DOHH2 (cell line): ENCODE data around the gene MACROD2.

Experiments used
- H3F3A ChIP-seq: fragments of 200-600 bp; sonication (generic), shearing (Covaris generic); 2 replicates; pipeline ENCODE4 v1.6.0; 2016; ENCODE audit warnings: antibody characterized with exemption, mild to moderate bottlenecking; ENCODE audit not compliant: control insufficient read depth, insufficient read depth
- H3K27ac ChIP-seq: fragments of 200-600 bp; sonication (generic); 2 replicates; pipeline ENCODE4 v1.5.1; 2014; ENCODE audit warnings: low read depth, mild to moderate bottlenecking, low read length, moderate library complexity
- H3K27me3 ChIP-seq: fragments of 200-600 bp; sonication (generic); 2 replicates; pipeline ENCODE4 v1.6.1; 2014; ENCODE audit warnings: mild to moderate bottlenecking, low read length, mixed read lengths; ENCODE audit not compliant: control insufficient read depth
- H3K36me3 ChIP-seq: fragments of 200-600 bp; sonication (generic); 2 replicates; pipeline ENCODE4 v1.6.1; 2014; ENCODE audit warnings: mild to moderate bottlenecking, low read length, moderate library complexity, mixed read lengths; ENCODE audit not compliant: control insufficient read depth
- H3K4me1 ChIP-seq: fragments of 200-600 bp; sonication (generic); 2 replicates; pipeline ENCODE4 v1.6.1; 2014; ENCODE audit warnings: mild to moderate bottlenecking, low read length, mixed read lengths; ENCODE audit not compliant: control insufficient read depth
- H3K4me2 ChIP-seq: fragments of 200-600 bp; sonication (generic); 2 replicates; pipeline ENCODE4 v1.6.0; 2014; ENCODE audit warnings: mild to moderate bottlenecking, low read length, moderate library complexity
- H3K4me3 ChIP-seq: fragments of 200-600 bp; sonication (generic); 2 replicates; pipeline ENCODE4 v1.5.1; 2014; ENCODE audit warnings: mild to moderate bottlenecking, low read length, mixed read lengths
- H3K79me2 ChIP-seq: fragments of 200-600 bp; sonication (generic); 2 replicates; pipeline ENCODE4 v1.6.1; 2014; ENCODE audit warnings: mild to moderate bottlenecking, low read length, mixed read lengths; ENCODE audit not compliant: control insufficient read depth
- H3K9me2 ChIP-seq: fragments of 200-600 bp; sonication (generic); replicated peaks from 2 replicates; pipeline ENCODE4 v1.6.1; 2014; ENCODE audit warnings: mild to moderate bottlenecking, low read length, mixed read lengths; ENCODE audit not compliant: control insufficient read depth
- H3K9me3 ChIP-seq: fragments of 200-600 bp; sonication (generic); 2 replicates; pipeline ENCODE4 v1.6.1; 2014; ENCODE audit warnings: antibody characterized with exemption, low read length, mixed read lengths; ENCODE audit not compliant: control insufficient read depth, insufficient read depth
- H4K20me1 ChIP-seq: fragments of 200-600 bp; sonication (generic); 2 replicates; pipeline ENCODE4 v1.6.0; 2014; ENCODE audit warnings: low read depth, mild to moderate bottlenecking, antibody characterized with exemption, low read length, moderate library complexity; ENCODE audit not compliant: control insufficient read depth, insufficient read depth
- EZH2phosphoT487 ChIP-seq: fragments of 200-600 bp; sonication (generic); IDR thresholded peaks from 2 replicates; pipeline ENCODE4 v1.6.1; 2017; ENCODE audit warnings: borderline replicate concordance, mild to moderate bottlenecking, antibody characterized with exemption, low read length, moderate library complexity, mixed read lengths
- TF ChIP-seq, protein P1 (sequence below): fragments of 200-600 bp; sonication (generic); IDR thresholded peaks from one replicate; pipeline ENCODE4 v1.5.1; 2014; ENCODE audit warnings: antibody characterized with exemption, mild to moderate bottlenecking, low read depth, low read length; ENCODE audit not compliant: poor library complexity, severe bottlenecking

MACROD2 gene

GRCh38 chr20:15561070-15561569, 1565.8 kb downstream of the MACROD2 start:
- Histone ChIP-seq H3K27me3 (no peaks in the 10 kb centered on the region), H3K79me2 (no peaks in the 10 kb centered on the region), H3K4me3 (no peak overlapping the region), H4K20me1 (no peaks in the 10 kb centered on the region), H3K4me2 (no peak overlapping the region), H3K9me2 (no peaks in the 10 kb centered on the region), H3K27ac (no peak overlapping the region), H3F3A (no peaks in the 10 kb centered on the region), H3K36me3 (no peaks in the 10 kb centered on the region), H3K4me1 (peaks cover 7% of the 10 kb centered on the region), H3K9me3 (no peaks in the 10 kb centered on the region)
- TF ChIP-seq EZH2phosphoT487: no peak
- TF ChIP-seq, protein P1, sequence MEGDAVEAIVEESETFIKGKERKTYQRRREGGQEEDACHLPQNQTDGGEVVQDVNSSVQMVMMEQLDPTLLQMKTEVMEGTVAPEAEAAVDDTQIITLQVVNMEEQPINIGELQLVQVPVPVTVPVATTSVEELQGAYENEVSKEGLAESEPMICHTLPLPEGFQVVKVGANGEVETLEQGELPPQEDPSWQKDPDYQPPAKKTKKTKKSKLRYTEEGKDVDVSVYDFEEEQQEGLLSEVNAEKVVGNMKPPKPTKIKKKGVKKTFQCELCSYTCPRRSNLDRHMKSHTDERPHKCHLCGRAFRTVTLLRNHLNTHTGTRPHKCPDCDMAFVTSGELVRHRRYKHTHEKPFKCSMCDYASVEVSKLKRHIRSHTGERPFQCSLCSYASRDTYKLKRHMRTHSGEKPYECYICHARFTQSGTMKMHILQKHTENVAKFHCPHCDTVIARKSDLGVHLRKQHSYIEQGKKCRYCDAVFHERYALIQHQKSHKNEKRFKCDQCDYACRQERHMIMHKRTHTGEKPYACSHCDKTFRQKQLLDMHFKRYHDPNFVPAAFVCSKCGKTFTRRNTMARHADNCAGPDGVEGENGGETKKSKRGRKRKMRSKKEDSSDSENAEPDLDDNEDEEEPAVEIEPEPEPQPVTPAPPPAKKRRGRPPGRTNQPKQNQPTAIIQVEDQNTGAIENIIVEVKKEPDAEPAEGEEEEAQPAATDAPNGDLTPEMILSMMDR: no peak

- Histone ChIP-seq H4K20me1 (no peaks in the 10 kb centered on the region), H3K4me1 (peaks cover 7% of the 10 kb centered on the region), H3K4me2 (no peak overlapping the region), H3K9me2 (no peaks in the 10 kb centered on the region), H3K27ac (no peak overlapping the region), H3K4me3 (no peak overlapping the region), H3K36me3 (no peaks in the 10 kb centered on the region), H3K79me2 (no peaks in the 10 kb centered on the region), H3K9me3 (no peaks in the 10 kb centered on the region), H3F3A (no peaks in the 10 kb centered on the region), H3K27me3 (no peaks in the 10 kb centered on the region)
- TF ChIP-seq, protein P1: no peak
- TF ChIP-seq EZH2phosphoT487: no peak
Observed at GRCh38 chr20:15561707-15562404, 1566.5 kb downstream of the MACROD2 start.

- H3F3A ChIP-seq: no peaks in the 10 kb centered on the region
- H3K4me1 ChIP-seq: peaks cover 7% of the 10 kb centered on the region
- H3K36me3 ChIP-seq: no peaks in the 10 kb centered on the region
- H3K27me3 ChIP-seq: no peaks in the 10 kb centered on the region
- H4K20me1 ChIP-seq: no peaks in the 10 kb centered on the region
- no peak overlapping the region for H3K4me3 ChIP-seq
- H3K9me3 ChIP-seq: no peaks in the 10 kb centered on the region
- H3K79me2 ChIP-seq: no peaks in the 10 kb centered on the region
- H3K4me2 ChIP-seq: no peak overlapping the region
- no peaks in the 10 kb centered on the region for H3K9me2 ChIP-seq
- TF ChIP-seq EZH2phosphoT487: no peak
- TF ChIP-seq, protein P1: no peak
- no peak overlapping the region for H3K27ac ChIP-seq
Observed at GRCh38 chr20:15563836-15564235, 1568.5 kb downstream of the MACROD2 start.
